Lower leg skin (tissue), 3 donors: ENCODE measurements around the gene SPDYE2B.
"Not testable (repeated sequence)": the region's sequence is repeated elsewhere in the genome, so short reads cannot be mapped to it uniquely, and the experiment has no call there.

Experiments used
- CTCF ChIP-seq, 3 donors: fragments of 450-650 bp; IDR thresholded peaks; one replicate each; pipeline ENCODE4 v1.5.1; 2016; ENCODE audit warnings: antibody characterized with exemption in 3 of 3, mild to moderate bottlenecking in 3 of 3, moderate library complexity in 2 of 3
- POLR2A ChIP-seq, 2 donors: fragments of 450-650 bp; IDR thresholded peaks; one replicate each; pipeline ENCODE4 v1.6.1; 2016 to 2017; ENCODE audit warnings: antibody characterized with exemption in 2 of 2, mild to moderate bottlenecking in 1 of 2, moderate library complexity in 1 of 2

- TF ChIP-seq POLR2A, CTCF (IDR thresholded peaks at IDR 0.05): not testable (repeated sequence)
Observed at GRCh38 chr7:102696009-102696408, 45.9 kb downstream of the SPDYE2B start.
